D721Med (cell line): ENCODE results near the gene HOXA2.

Experiments
- DNase-seq: peaks from one replicate; pipeline ENCODE4 v3.0.0; 2011; ENCODE audit warnings: low spot score; ENCODE audit not compliant: insufficient read length
- FAIRE-seq: peaks from 2 replicates; lab custom pipeline; 2011; peaks lifted over from hg19 to GRCh38; lab: Jason Lieb, UNC
- TF ChIP-seq, protein P1 (sequence below): IDR thresholded peaks from 2 replicates; pipeline ENCODE4 v1.5.1; 2012; ENCODE audit warnings: mild to moderate bottlenecking, control low read depth; ENCODE audit not compliant: insufficient read depth; ENCODE audit errors: missing control alignments

The HOXA2 gene

DNA sequence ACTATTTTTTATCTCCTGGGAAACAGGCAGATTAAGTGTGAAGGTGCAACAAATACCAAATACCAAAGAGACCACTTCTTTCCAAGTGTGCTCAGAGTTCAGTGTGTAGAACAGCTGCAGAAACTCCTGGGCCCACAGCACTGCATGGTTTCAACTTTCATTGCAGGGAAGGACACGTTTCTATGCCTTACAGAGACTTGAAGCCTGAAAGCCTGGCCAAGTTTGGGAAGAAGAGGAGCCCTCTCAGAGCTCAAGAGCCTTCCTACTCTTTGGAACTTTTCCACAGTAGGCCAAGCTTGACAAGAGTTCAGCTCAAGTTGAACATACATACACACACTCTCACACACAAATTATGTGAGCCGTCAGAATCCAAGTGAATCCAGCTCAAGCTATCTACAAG lies 25.6 kb upstream of the HOXA2 start:
- no peak for FAIRE-seq
- TF ChIP-seq, protein P1, sequence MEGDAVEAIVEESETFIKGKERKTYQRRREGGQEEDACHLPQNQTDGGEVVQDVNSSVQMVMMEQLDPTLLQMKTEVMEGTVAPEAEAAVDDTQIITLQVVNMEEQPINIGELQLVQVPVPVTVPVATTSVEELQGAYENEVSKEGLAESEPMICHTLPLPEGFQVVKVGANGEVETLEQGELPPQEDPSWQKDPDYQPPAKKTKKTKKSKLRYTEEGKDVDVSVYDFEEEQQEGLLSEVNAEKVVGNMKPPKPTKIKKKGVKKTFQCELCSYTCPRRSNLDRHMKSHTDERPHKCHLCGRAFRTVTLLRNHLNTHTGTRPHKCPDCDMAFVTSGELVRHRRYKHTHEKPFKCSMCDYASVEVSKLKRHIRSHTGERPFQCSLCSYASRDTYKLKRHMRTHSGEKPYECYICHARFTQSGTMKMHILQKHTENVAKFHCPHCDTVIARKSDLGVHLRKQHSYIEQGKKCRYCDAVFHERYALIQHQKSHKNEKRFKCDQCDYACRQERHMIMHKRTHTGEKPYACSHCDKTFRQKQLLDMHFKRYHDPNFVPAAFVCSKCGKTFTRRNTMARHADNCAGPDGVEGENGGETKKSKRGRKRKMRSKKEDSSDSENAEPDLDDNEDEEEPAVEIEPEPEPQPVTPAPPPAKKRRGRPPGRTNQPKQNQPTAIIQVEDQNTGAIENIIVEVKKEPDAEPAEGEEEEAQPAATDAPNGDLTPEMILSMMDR: no peak
- no peak for DNase-seq

DNA sequence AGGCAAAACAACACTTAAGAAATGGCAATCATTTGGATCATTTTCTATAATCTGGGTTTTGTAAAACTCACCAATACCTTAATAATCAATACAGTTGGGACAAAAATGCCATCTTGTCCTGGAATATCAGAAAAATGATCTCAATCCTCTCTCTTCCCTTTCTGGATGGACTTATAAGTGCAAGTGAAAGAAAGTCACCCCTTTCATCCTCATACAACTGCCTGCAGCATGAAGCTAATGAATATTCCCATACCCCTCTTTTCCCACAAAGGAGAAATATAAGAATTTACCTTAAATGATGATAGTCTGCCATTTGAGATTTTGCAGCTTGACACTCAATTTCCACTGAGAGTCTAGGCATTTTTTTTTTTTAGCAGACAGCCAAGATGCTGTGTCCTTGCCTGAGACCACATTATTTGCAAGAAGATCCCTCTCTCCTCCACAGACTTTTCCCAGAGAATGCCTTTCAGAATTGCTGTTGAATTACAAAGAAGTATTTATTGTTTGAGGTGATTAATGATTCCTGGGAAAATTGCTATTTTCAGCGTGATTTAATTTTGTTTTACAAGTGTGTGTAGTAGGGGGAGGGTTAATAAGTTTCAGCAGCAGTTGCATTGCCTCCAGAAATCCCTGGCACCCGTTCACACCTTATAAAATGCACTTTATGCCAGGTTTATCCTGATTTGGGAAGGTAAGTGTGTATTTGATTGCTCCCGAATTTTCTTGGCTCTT lies 24.3 kb upstream of the HOXA2 start:
- TF ChIP-seq, protein P1: no peak
- DNase-seq: no peak
- FAIRE-seq: no peak

DNA sequence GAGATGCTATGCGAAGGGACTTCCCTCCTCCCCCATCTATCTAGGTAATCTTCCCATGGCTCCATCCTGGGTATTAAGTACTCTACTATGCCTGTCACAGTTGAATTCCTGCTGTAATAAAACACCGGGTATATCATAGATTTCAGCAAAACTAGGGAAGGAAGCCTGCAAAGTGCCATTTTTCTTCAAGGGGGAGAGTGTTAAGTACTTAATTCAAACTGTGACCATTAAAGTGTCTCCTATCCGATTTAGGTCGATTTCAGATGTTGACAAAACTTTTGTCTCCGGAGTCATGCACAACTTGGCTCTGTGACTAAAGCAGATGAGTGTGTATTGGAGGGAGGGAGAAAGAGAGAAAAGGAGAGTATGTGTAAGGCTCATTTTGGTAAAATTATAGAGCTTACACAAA lies 23.5 kb upstream of the HOXA2 start:
- DNase-seq: no peak
- TF ChIP-seq, protein P1: no peak
- FAIRE-seq: no peak

DNA sequence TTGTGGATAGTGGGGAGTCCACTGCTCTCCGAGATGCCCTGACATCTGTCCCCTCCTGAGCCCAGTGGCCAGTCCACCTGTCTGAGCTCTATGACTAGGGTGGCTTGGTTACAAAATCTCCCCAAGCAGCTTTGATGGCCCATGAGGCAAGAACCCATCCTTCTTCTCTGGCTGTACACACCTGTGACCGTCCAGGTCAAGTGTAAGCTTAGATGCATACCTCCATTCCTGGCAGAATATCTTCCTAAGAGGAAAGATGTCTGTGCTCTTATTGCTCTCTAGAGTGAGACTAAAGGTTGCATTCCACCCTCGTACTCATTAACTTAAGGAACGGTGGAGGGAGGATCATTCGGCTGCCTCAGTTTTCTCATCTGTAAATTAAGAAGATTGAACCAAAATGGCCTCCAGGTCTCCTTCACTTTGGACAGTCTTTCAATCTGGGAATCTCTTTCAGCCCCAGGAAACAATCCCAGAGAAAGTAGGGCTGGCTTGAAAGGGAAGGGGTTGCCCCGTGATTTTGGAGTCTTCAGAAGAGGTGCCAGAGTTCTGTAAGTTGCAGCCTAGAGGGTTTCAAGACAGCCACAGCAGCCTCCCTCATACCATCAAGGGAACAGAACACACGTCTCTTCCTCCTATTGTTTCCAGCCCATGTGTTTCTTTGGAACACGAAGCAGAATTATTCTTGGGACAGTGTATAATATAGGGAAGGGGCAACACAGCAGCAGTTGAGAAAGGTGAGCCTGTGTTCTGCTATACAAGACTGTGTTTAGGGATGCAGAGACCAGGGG lies 22.6 kb upstream of the HOXA2 start:
- TF ChIP-seq, protein P1: no peak
- FAIRE-seq (no peak), DNase-seq (no peak)

DNA sequence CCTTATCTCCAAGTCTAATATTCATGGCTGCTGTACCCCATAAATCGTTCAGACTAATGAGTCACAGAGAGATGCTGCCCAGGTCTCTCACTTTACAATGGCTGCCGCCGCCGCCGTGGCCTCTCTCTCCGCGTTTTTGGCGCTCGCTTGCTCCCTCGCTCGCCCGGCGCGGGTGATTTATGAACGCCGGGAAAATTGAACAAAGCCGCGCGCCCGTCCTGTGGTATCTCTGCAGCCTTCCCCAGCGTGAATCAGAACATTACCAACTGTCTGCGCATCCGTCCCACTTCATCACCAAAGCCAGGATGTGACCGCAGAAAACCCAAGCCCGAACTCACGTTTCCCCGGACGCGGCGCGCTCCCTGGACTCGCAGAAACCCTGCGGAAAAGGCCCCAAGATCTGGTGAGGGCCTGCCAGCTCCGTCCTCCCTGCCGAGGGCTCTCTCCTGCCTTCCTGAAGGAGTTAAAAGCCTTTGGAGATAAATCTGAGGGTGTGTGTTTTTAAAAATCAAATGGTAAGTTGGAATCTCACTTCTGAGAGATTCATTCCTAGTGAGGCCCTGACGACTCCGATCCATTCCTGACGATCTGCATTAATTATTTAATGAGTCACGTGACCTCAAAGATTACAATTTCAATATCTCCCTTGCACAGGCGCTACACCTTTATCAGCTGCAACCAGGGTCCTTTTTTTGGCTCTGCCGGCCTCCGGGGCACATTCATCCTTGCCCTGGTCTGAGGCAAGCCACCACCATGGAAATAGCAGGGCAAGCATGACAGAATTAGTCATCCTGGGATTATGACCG lies 21.8 kb upstream of the HOXA2 start:
- no peak for FAIRE-seq
- DNase-seq: no peak
- TF ChIP-seq, protein P1: no peak

DNA sequence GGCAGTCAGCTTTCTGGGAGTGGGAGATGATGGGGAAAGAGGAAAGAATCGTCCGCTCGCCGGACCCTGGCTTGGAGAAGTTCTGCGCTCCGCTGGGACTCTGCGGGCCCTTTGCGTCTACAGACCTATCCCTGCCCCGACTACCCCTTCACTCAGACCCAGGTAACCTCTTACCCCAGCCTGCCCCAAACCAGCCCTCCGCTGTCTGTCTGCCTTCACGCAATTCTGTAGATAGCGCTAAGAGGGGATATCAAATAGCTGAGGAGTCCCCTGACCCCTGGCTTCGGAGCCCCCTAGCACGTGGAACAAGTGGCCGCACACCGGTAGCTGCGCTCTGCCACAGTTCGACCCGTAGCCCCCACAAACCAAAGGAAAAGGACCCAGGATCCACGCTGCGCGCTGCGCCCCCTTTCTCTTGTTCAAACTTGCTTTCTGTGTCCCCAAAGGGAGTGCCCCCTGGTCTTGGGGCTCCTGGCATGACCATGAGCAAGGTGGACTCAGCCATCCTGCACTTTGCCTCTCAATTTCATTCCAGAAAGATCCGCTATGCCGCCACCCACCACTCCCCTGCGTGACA lies 21.1 kb upstream of the HOXA2 start:
- DNase-seq (no peak), FAIRE-seq (no peak)
- TF ChIP-seq, protein P1: no peak
